Astrocyte (in vitro differentiated cells and primary cell): ENCODE data around the gene MCTP1. TPM values are rescaled to one million over a fixed set of nuclear protein-coding genes. Genes with fewer than 3 reads are reported as not detected.

Source experiments
- DNase-seq: peaks from one replicate; pipeline ENCODE4 v3.0.0-alpha.2; 2010; ENCODE audit warnings: low read depth
- FAIRE-seq: peaks from 2 replicates; lab custom pipeline; 2011; peaks lifted over from hg19 to GRCh38; lab: Jason Lieb, UNC
- H2AFZ ChIP-seq: 2 replicates; pipeline ENCODE4 v1.6.0; 2012; ENCODE audit warnings: low read depth, low read length, inconsistent platforms
- H3K27ac ChIP-seq: 2 replicates; pipeline ENCODE4 v1.5.1; 2011; ENCODE audit warnings: low read depth, low read length, inconsistent platforms
- H3K27me3 ChIP-seq: 2 replicates; pipeline ENCODE4 v1.6.0; 2011; ENCODE audit warnings: low read length, inconsistent platforms; ENCODE audit not compliant: insufficient read depth
- H3K36me3 ChIP-seq: 2 replicates; pipeline ENCODE4 v1.5.1; 2011; ENCODE audit warnings: low read length, inconsistent platforms; ENCODE audit not compliant: insufficient read depth
- H3K4me1 ChIP-seq: 2 replicates; pipeline ENCODE4 v1.5.1; 2011; ENCODE audit warnings: low read length, inconsistent platforms; ENCODE audit not compliant: insufficient read depth
- H3K4me2 ChIP-seq: 2 replicates; pipeline ENCODE4 v1.6.0; 2012; ENCODE audit warnings: low read length, inconsistent platforms
- H3K4me3 ChIP-seq: 2 replicates; pipeline ENCODE4 v1.5.1; 2011; ENCODE audit warnings: low read depth, mild to moderate bottlenecking, low read length, inconsistent platforms; ENCODE audit not compliant: insufficient read depth
- H3K79me2 ChIP-seq: 2 replicates; pipeline ENCODE4 v1.6.0; 2012; ENCODE audit warnings: mild to moderate bottlenecking, low read length, inconsistent platforms; ENCODE audit not compliant: insufficient read depth
- H3K9ac ChIP-seq: 2 replicates; pipeline ENCODE4 v1.6.0; 2012; ENCODE audit warnings: mild to moderate bottlenecking, low read length, inconsistent platforms
- H3K9me3 ChIP-seq: 2 replicates; pipeline ENCODE4 v1.5.1; 2012; ENCODE audit warnings: low read depth, mild to moderate bottlenecking, low read length, inconsistent platforms; ENCODE audit not compliant: insufficient read depth
- H4K20me1 ChIP-seq: 2 replicates; pipeline ENCODE4 v1.6.0; 2012; ENCODE audit warnings: low read length, inconsistent platforms; ENCODE audit not compliant: insufficient read depth
- H3K27ac Mint-ChIP-seq: one replicate; pipeline ENCODE4 v1.8.0; 2021; ENCODE audit warnings: mild to moderate bottlenecking, mixed read lengths; ENCODE audit not compliant: unreplicated experiment
- H3K27me3 Mint-ChIP-seq: one replicate; pipeline ENCODE4 v1.8.0; 2021; ENCODE audit warnings: low read depth, mixed read lengths; ENCODE audit not compliant: unreplicated experiment
- H3K36me3 Mint-ChIP-seq: one replicate; pipeline ENCODE4 v1.8.0; 2021; ENCODE audit warnings: low read depth, mixed read lengths; ENCODE audit not compliant: unreplicated experiment
- H3K4me1 Mint-ChIP-seq: one replicate; pipeline ENCODE4 v1.8.0; 2021; ENCODE audit warnings: low read depth, mixed read lengths; ENCODE audit not compliant: unreplicated experiment
- H3K4me3 Mint-ChIP-seq: one replicate; pipeline ENCODE4 v1.8.0; 2021; ENCODE audit warnings: mild to moderate bottlenecking, moderate library complexity, mixed read lengths; ENCODE audit not compliant: unreplicated experiment
- H3K9me3 Mint-ChIP-seq: one replicate; pipeline ENCODE4 v1.8.0; 2021; ENCODE audit warnings: mild to moderate bottlenecking, mixed read lengths; ENCODE audit not compliant: unreplicated experiment
- CTCF ChIP-seq: IDR thresholded peaks from 2 replicates; pipeline ENCODE4 v1.5.1; 2011; ENCODE audit warnings: low read depth, mild to moderate bottlenecking, inconsistent platforms, low read length, moderate library complexity; ENCODE audit not compliant: insufficient read depth
- EZH2 ChIP-seq: IDR thresholded peaks from 2 replicates; pipeline ENCODE4 v1.6.1; 2012; ENCODE audit warnings: mild to moderate bottlenecking, low read length, inconsistent platforms; ENCODE audit not compliant: insufficient read depth
- total RNA-seq: library from RNA; stranded (reverse); gene quantifications from 2 replicates; pipeline ENCODE4 v1.2.1, GENCODE V29; 2021

Gene MCTP1
- total RNA-seq, 1 donor from 2014 or later = 40.6 TPM

GRCh38 chr5:94818904-94819303 lies 466.0 kb downstream of the MCTP1 start:
- DNase-seq = no peak
- TF ChIP-seq EZH2 (no peak), CTCF (no peak)

GRCh38 chr5:94815313-94816039 lies 469.4 kb downstream of the MCTP1 start:
- TF ChIP-seq EZH2 = no peak
- TF ChIP-seq CTCF = no peak
- Mint-ChIP-seq H3K27me3 (no peaks in the 10 kb centered on the region), H3K9me3 (no peaks in the 10 kb centered on the region), H3K36me3 (peaks cover 2% of the 10 kb centered on the region), H3K4me1 (no peaks in the 10 kb centered on the region), H3K27ac (no peak overlapping the region), H3K4me3 (no peak overlapping the region)
- no peak overlapping the region for H3K4me3 ChIP-seq
- no peaks in the 10 kb centered on the region for H3K4me1 ChIP-seq
- FAIRE-seq (no peak), DNase-seq (no peak)
- H3K36me3 ChIP-seq = no peaks in the 10 kb centered on the region
- H3K27ac ChIP-seq = no peak overlapping the region
- H3K27me3 ChIP-seq = no peaks in the 10 kb centered on the region
- H3K9me3 ChIP-seq = no peaks in the 10 kb centered on the region
- H3K79me2 ChIP-seq = no peaks in the 10 kb centered on the region
- H3K9ac ChIP-seq = no peak overlapping the region
- no peak overlapping the region for H3K4me2 ChIP-seq
- H4K20me1 ChIP-seq = no peaks in the 10 kb centered on the region
- no peak overlapping the region for H2AFZ ChIP-seq

More at GRCh38 chr5:94818904-94819303, 466.0 kb downstream of the MCTP1 start:
- H3K4me1 ChIP-seq = no peaks in the 10 kb centered on the region
- H3K27ac ChIP-seq = no peak overlapping the region
- Mint-ChIP-seq H3K27me3 (no peaks in the 10 kb centered on the region), H3K27ac (no peak overlapping the region), H3K9me3 (no peaks in the 10 kb centered on the region), H3K4me3 (no peak overlapping the region), H3K36me3 (peaks cover 4% of the 10 kb centered on the region), H3K4me1 (no peaks in the 10 kb centered on the region)
- no peaks in the 10 kb centered on the region for H3K9me3 ChIP-seq
- no peak overlapping the region for H3K4me3 ChIP-seq
- no peak overlapping the region for H3K9ac ChIP-seq
- H2AFZ ChIP-seq = no peak overlapping the region
- no peak overlapping the region for H3K4me2 ChIP-seq
- FAIRE-seq = no peak
- H4K20me1 ChIP-seq = no peaks in the 10 kb centered on the region
- no peaks in the 10 kb centered on the region for H3K27me3 ChIP-seq
- H3K79me2 ChIP-seq = no peaks in the 10 kb centered on the region
- H3K36me3 ChIP-seq = no peaks in the 10 kb centered on the region

- H3K27me3 Mint-ChIP-seq = no peaks in the 10 kb centered on the region
- H4K20me1 ChIP-seq = no peaks in the 10 kb centered on the region
- H3K36me3 ChIP-seq = no peaks in the 10 kb centered on the region
- DNase-seq (no peak), FAIRE-seq (no peak)
- no peaks in the 10 kb centered on the region for H3K9me3 Mint-ChIP-seq
- no peaks in the 10 kb centered on the region for H3K27me3 ChIP-seq
- H3K4me2 ChIP-seq = no peak overlapping the region
- H3K4me3 ChIP-seq = no peak overlapping the region
- no peak overlapping the region for H3K27ac ChIP-seq
- no peaks in the 10 kb centered on the region for H3K4me1 ChIP-seq
- H3K36me3 Mint-ChIP-seq = no peaks in the 10 kb centered on the region
- H2AFZ ChIP-seq = no peak overlapping the region
- no peak overlapping the region for H3K9ac ChIP-seq
- H3K9me3 ChIP-seq = no peaks in the 10 kb centered on the region
- H3K27ac Mint-ChIP-seq = no peak overlapping the region
- no peaks in the 10 kb centered on the region for H3K4me1 Mint-ChIP-seq
- TF ChIP-seq EZH2 = no peak
- no peak for TF ChIP-seq CTCF
- no peak overlapping the region for H3K4me3 Mint-ChIP-seq
- no peaks in the 10 kb centered on the region for H3K79me2 ChIP-seq
Measured at GRCh38 chr5:94812232-94812631, 472.7 kb downstream of the MCTP1 start.
